GM10266 (cell line): ENCODE data around the gene RUNX3.

Experiments
- DNase-seq: peaks from one replicate; pipeline ENCODE4 v3.0.0; 2012; ENCODE audit errors: extremely low spot score
- CTCF ChIP-seq: IDR thresholded peaks from 2 replicates; pipeline ENCODE4 v1.5.1; 2012; ENCODE audit warnings: mild to moderate bottlenecking, low read depth; ENCODE audit not compliant: control insufficient read depth, insufficient read depth; ENCODE audit errors: missing control alignments

The RUNX3 gene

GRCh38 chr1:24878775-24879742, 51.0 kb downstream of the RUNX3 start:
- TF ChIP-seq CTCF, result no peak
- DNase-seq, result no peak

DNA sequence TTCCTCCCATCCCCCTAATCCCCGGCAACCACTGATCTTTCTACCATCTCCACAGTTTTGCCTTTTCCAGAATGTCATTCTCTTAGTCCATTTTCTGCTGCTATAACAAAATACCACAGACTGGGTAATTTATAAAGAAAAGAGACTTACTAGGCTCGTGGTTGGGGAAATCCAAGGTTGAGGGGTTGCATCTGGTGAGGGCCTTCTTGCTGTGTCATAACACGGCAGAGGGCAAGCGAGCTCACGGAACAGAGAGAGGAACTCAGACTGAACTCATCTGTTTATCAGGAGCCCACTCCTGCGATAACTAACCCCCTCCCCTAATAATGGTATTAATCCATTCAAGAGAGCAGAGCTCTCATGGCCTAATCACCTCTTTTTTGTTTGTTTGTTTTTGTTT, 52.0 kb downstream of the RUNX3 start:
- no peak for DNase-seq
- TF ChIP-seq CTCF, result no peak

DNA sequence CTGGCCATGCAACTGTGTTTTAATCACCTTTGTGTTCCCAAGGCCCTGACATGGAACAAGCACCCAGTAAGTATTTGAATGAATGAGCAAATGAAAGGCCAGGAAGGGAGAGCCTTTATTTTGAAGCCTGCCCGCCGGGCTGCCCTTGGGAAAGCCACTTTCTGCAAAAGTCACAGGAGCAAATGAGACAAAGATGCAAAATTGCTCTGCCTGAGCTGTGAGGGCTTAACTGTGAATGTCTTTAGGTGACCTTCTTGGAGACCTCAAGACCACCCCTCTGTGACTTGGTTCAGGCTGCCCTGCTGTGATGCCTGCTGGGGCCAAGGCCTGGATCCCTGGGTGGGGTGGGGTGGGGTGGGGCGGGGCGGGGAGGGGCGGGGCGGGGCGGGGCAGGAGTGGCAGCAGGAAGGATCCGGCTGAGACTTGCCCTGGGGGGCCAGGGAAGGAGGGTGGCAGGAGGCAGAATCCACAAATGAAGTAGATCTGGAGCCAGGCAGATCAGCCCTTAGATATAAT, 54.0 kb downstream of the RUNX3 start:
- DNase-seq, result no peak
- TF ChIP-seq CTCF, result no peak

GRCh38 chr1:24875257-24875656, 54.8 kb downstream of the RUNX3 start:
- no peak for DNase-seq
- no peak for TF ChIP-seq CTCF

GRCh38 chr1:24874611-24875234, 55.4 kb downstream of the RUNX3 start:
- no peak for DNase-seq
- no peak for TF ChIP-seq CTCF

DNA sequence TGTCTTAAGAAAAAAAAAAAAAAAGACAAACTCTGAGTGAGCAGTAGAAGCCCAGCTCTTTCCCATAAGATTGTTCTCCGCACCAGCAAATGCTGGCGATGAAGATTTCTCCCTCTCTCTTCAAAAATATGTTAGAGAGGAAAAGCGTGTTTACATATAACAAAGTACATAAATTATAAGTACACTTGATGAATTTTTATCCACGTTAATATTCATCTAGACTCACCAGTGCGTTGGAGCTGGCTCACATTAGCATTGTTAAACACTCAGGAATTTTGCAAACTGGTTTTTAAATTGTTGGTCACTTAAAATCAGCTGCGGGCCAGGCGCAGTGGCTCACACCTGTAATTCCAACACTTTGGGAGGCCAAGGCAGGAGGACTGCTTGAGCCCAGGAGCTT, 56.0 kb downstream of the RUNX3 start:
- DNase-seq, result no peak
- TF ChIP-seq CTCF, result no peak

- DNase-seq, result no peak
- TF ChIP-seq CTCF, result no peak
Observed at GRCh38 chr1:24873148-24873547, 56.9 kb downstream of the RUNX3 start.
